HG03469 (cell line): Measurements from ENCODE around the gene LORICRIN.

Experiments used
- ATAC-seq: cut with Tn5 transposase; IDR thresholded peaks from one replicate; pipeline ENCODE4 v1.9.1; 2021; ENCODE audit warnings: mild to moderate bottlenecking, moderate library complexity, moderate number of reproducible peaks; ENCODE audit not compliant: unreplicated experiment

The LORICRIN gene

GRCh38 chr1:153293851-153294250 is 34.4 kb downstream of the LORICRIN start:
- no peak for ATAC-seq

- no peak for ATAC-seq
Observed at GRCh38 chr1:153302308-153302707, 42.8 kb downstream of the LORICRIN start.

- ATAC-seq, result no peak
Observed at GRCh38 chr1:153305682-153306081, 46.2 kb downstream of the LORICRIN start.

GRCh38 chr1:153306303-153307220 is 47.1 kb downstream of the LORICRIN start:
- no peak for ATAC-seq

GRCh38 chr1:153307221-153307600 is 47.7 kb downstream of the LORICRIN start:
- ATAC-seq, result no peak

DNA sequence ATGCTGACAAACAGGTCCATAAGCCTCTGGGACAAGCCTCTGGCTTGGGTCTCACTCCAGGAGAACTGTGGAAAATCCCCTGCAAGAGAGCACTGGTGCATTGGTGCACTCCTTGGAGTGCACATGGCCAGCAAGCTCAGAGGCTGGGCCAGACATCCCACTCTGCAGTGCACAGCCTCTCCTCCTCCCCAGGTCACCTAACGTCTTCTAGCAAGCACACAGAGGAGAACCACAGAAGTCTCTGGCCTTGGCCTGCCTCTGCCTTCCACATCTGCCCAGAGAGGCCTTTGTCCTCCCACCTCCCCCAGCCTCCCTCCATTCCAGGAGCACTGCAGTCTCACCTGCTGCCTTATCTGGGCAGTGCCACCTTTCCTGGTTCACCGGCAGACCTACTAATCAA is 49.1 kb downstream of the LORICRIN start:
- ATAC-seq, result no peak

- no peak for ATAC-seq
Observed at GRCh38 chr1:153309441-153309840, 50.0 kb downstream of the LORICRIN start.

GRCh38 chr1:153310526-153310925 is 51.0 kb downstream of the LORICRIN start:
- no peak for ATAC-seq
